Loucy (cell line): ENCODE data around the gene RCBTB1.

ENCODE experiments used
- EZH2phosphoT487 ChIP-seq: fragments of 200-600 bp; IDR thresholded peaks from 2 replicates; pipeline ENCODE4 v1.6.1; 2018; ENCODE audit warnings: antibody characterized with exemption, mild to moderate bottlenecking, moderate library complexity, borderline replicate concordance
- TF ChIP-seq, protein P1 (sequence below): fragments of 200-600 bp; sonication (generic); conservative IDR thresholded peaks from 2 replicates; pipeline ENCODE4 v1.5.1; 2014; ENCODE audit warnings: mild to moderate bottlenecking, antibody characterized with exemption, low read length

GRCh38 chr13:49530457-49530856, 54.9 kb downstream of the RCBTB1 start:
- TF ChIP-seq, protein P1, sequence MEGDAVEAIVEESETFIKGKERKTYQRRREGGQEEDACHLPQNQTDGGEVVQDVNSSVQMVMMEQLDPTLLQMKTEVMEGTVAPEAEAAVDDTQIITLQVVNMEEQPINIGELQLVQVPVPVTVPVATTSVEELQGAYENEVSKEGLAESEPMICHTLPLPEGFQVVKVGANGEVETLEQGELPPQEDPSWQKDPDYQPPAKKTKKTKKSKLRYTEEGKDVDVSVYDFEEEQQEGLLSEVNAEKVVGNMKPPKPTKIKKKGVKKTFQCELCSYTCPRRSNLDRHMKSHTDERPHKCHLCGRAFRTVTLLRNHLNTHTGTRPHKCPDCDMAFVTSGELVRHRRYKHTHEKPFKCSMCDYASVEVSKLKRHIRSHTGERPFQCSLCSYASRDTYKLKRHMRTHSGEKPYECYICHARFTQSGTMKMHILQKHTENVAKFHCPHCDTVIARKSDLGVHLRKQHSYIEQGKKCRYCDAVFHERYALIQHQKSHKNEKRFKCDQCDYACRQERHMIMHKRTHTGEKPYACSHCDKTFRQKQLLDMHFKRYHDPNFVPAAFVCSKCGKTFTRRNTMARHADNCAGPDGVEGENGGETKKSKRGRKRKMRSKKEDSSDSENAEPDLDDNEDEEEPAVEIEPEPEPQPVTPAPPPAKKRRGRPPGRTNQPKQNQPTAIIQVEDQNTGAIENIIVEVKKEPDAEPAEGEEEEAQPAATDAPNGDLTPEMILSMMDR = no peak
- TF ChIP-seq EZH2phosphoT487 = no peak
